HG02870 (cell line): ENCODE data around the gene KCNJ18.
"Not testable (repeated sequence)": the region's sequence is repeated elsewhere in the genome, so short reads cannot be mapped to it uniquely, and the experiment has no call there.

Source experiments
- ATAC-seq: cut with Tn5 transposase; IDR thresholded peaks from one replicate; pipeline ENCODE4 v1.9.1; 2021; ENCODE audit warnings: mild to moderate bottlenecking, moderate library complexity; ENCODE audit not compliant: unreplicated experiment

Gene KCNJ18

DNA sequence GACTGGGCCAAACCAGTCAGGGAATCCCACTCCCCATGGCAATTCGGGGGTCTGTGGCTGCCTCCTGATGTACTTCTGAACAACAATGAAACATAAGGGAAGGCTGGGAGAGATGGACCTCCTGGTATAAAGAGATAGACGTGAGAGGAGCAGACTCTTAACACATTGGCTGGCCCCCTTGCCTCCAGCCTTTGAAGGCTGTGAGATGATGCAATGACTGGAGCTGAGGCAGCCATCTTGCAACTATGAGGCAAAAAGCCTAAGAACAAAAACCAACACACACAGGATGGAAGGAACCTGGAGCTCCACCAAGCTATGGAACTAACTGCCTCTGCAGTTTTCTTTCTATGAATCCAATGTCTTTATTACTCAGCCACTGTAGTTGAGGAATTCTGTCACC is 58.8 kb downstream of the KCNJ18 start:
- ATAC-seq: not testable (repeated sequence)
